HEK293 (cell line): ENCODE data around the gene IDI2.

ENCODE experiments used
- CTCF ChIA-PET: fragments of 350-600 bp; formaldehyde crosslinking; extraction: SDS; loops from one replicate; lab custom pipeline; 2021; ENCODE audit warnings: antibody characterized with exemption; lab: Yijun Ruan, JAX
- POLR2A ChIA-PET: fragments of 300-600 bp; formaldehyde crosslinking; extraction: SDS; loops from one replicate; lab custom pipeline; 2020; ENCODE audit warnings: antibody characterized with exemption, inconsistent platforms; lab: Yijun Ruan, JAX
- H3K27ac ChIP-seq: fragments of 200-500 bp; sonication (Bioruptor generic); 2 replicates; pipeline ENCODE4 v1.5.1; 2014; ENCODE audit warnings: low read depth, low read length, control low read depth, inconsistent platforms; ENCODE audit errors: extremely low read depth
- H3K36me3 ChIP-seq, 2 experiments: fragments of 200-500 bp in 1 of 2; sonication (Bioruptor generic) in 1 of 2; 1 replicate in 1 of 2; 2 replicates in 1 of 2; pipeline ENCODE4 v1.5.1; 2014 to 2017; ENCODE audit warnings: inconsistent platforms in 2 of 2, low read length in 2 of 2; ENCODE audit not compliant: control insufficient read depth in 2 of 2, insufficient read depth in 1 of 2
- H3K4me1 ChIP-seq: fragments of 200-500 bp; sonication (Bioruptor generic); 2 replicates; pipeline ENCODE4 v1.5.1; 2014; ENCODE audit warnings: mild to moderate bottlenecking, low read length, inconsistent platforms; ENCODE audit not compliant: control insufficient read depth, insufficient read depth
- H3K4me3 ChIP-seq: 2 replicates; pipeline ENCODE4 v1.5.1; 2011; ENCODE audit warnings: low read depth, mild to moderate bottlenecking, control low read depth, low read length, moderate library complexity
- H3K9me3 ChIP-seq: fragments of 200-500 bp; sonication (Bioruptor generic); 2 replicates; pipeline ENCODE4 v1.5.1; 2014; ENCODE audit warnings: low read depth, low read length, inconsistent platforms; ENCODE audit not compliant: control insufficient read depth, insufficient read depth
- AEBP2 ChIP-seq: fragments of 450-650 bp; formaldehyde crosslinking; IDR thresholded peaks from 2 replicates; pipeline ENCODE4 v1.5.1; 2016; ENCODE audit warnings: missing biosample characterization, missing genetic modification characterization, borderline replicate concordance
- BCL11A ChIP-seq: fragments of 450-650 bp; formaldehyde crosslinking; IDR thresholded peaks from 2 replicates; pipeline ENCODE4 v1.5.1; 2016; ENCODE audit warnings: low read depth, missing biosample characterization, missing genetic modification characterization
- EGR2 ChIP-seq: fragments of 450-650 bp; formaldehyde crosslinking; IDR thresholded peaks from 2 replicates; pipeline ENCODE4 v1.5.1; 2016; ENCODE audit warnings: low read depth, missing biosample characterization, missing genetic modification characterization
- ELK4 ChIP-seq: IDR thresholded peaks from 2 replicates; pipeline ENCODE4 v1.6.1; 2011; ENCODE audit warnings: mild to moderate bottlenecking, low read depth, low read length, borderline replicate concordance
- RBAK ChIP-seq: fragments of 450-650 bp; formaldehyde crosslinking; IDR thresholded peaks from 2 replicates; pipeline ENCODE4 v1.5.1; 2016; ENCODE audit warnings: missing biosample characterization, missing genetic modification characterization
- SETDB1 ChIP-seq: IDR thresholded peaks from one replicate; pipeline ENCODE4 v1.6.1; 2017; ENCODE audit warnings: mild to moderate bottlenecking, low read length, moderate library complexity, mixed read lengths; ENCODE audit not compliant: insufficient read length
- TRIM28 ChIP-seq: IDR thresholded peaks from 2 replicates; pipeline ENCODE4 v1.6.1; 2011; ENCODE audit warnings: low read length, control low read depth, borderline replicate concordance
- ZBTB44 ChIP-seq: fragments of 450-650 bp; IDR thresholded peaks from 2 replicates; pipeline ENCODE4 v1.5.1; 2018; ENCODE audit warnings: missing biosample characterization, mild to moderate bottlenecking, missing genetic modification characterization
- ZNF112 ChIP-seq: fragments of 450-650 bp; formaldehyde crosslinking; IDR thresholded peaks from 2 replicates; pipeline ENCODE4 v1.5.0; 2017; ENCODE audit warnings: missing biosample characterization, missing genetic modification characterization
- ZNF175 ChIP-seq: fragments of 450-650 bp; formaldehyde crosslinking; IDR thresholded peaks from 2 replicates; pipeline ENCODE4 v1.5.1; 2016; ENCODE audit warnings: missing biosample characterization, missing genetic modification characterization
- ZNF202 ChIP-seq: fragments of 450-650 bp; formaldehyde crosslinking; IDR thresholded peaks from 2 replicates; pipeline ENCODE4 v1.5.1; 2016; ENCODE audit warnings: missing biosample characterization, missing genetic modification characterization, borderline replicate concordance
- ZNF23 ChIP-seq: fragments of 450-650 bp; formaldehyde crosslinking; IDR thresholded peaks from 2 replicates; pipeline ENCODE4 v1.5.1; 2016; ENCODE audit warnings: missing biosample characterization, missing genetic modification characterization, borderline replicate concordance
- ZNF488 ChIP-seq: fragments of 450-650 bp; formaldehyde crosslinking; IDR thresholded peaks from 2 replicates; pipeline ENCODE4 v1.5.1; 2016; ENCODE audit warnings: missing biosample characterization, missing genetic modification characterization
- ZNF585B ChIP-seq: fragments of 450-650 bp; formaldehyde crosslinking; IDR thresholded peaks from 2 replicates; pipeline ENCODE4 v1.5.1; 2016; ENCODE audit warnings: missing biosample characterization, missing genetic modification characterization
- ZNF626 ChIP-seq: fragments of 450-650 bp; sonication (Bioruptor Pico); formaldehyde crosslinking; IDR thresholded peaks from 2 replicates; pipeline ENCODE4 v1.5.1; 2018; ENCODE audit warnings: missing biosample characterization, missing genetic modification characterization, inconsistent platforms
- ZNF664 ChIP-seq: fragments of 450-650 bp; formaldehyde crosslinking; IDR thresholded peaks from 2 replicates; pipeline ENCODE4 v1.5.1; 2016; ENCODE audit warnings: missing biosample characterization, missing genetic modification characterization
- ZNF776 ChIP-seq: fragments of 450-650 bp; formaldehyde crosslinking; IDR thresholded peaks from 2 replicates; pipeline ENCODE4 v1.5.0; 2017; ENCODE audit warnings: missing biosample characterization, missing genetic modification characterization, borderline replicate concordance
- ZNF830 ChIP-seq: fragments of 450-650 bp; IDR thresholded peaks from 2 replicates; pipeline ENCODE4 v1.5.0; 2018; ENCODE audit warnings: missing biosample characterization, missing genetic modification characterization, low read depth, mild to moderate bottlenecking, moderate library complexity
- TF ChIP-seq, protein P1 (sequence below): fragments of 450-650 bp; formaldehyde crosslinking; IDR thresholded peaks from 2 replicates; pipeline ENCODE4 v1.5.1; 2016; ENCODE audit warnings: missing biosample characterization, missing genetic modification characterization, low read depth
- TF ChIP-seq, protein P2 (sequence below): fragments of 450-650 bp; formaldehyde crosslinking; IDR thresholded peaks from 2 replicates; pipeline ENCODE4 v1.5.1; 2016; ENCODE audit warnings: missing biosample characterization, missing genetic modification characterization
- TF ChIP-seq, protein P3 (sequence below): fragments of 450-650 bp; formaldehyde crosslinking; IDR thresholded peaks from 2 replicates; pipeline ENCODE4 v1.5.1; 2016; ENCODE audit warnings: missing biosample characterization, missing genetic modification characterization, low read depth

Gene IDI2

GRCh38 chr10:980468-981093 is 45.1 kb downstream of the IDI2 start:
- Histone ChIP-seq H3K4me1 (no peaks in the 10 kb centered on the region), H3K36me3 (peaks cover 0 to 10% of the 10 kb centered on the region in 2 experiments; a peak in 1 of 3 replicates), H3K27ac (no peak overlapping the region), H3K4me3 (no peak overlapping the region), H3K9me3 (no peaks in the 10 kb centered on the region)
- CTCF ChIA-PET = no interaction called here
- TF ChIP-seq ZNF175 (no peak), ZBTB44 (no peak), ZNF202 (tag by site-specific recombination) (no peak), ELK4 (no peak), ZNF112 (tag by site-specific recombination) (no peak), TRIM28 (peak; percentile 97), ZNF626 (tag by site-specific recombination) (no peak), ZNF23 (tag by site-specific recombination) (no peak), BCL11A (no peak), SETDB1 (peak; percentile 94), ZNF585B (tag by site-specific recombination) (peak; percentile 100), ZNF664 (tag by site-specific recombination) (no peak), ZNF488 (no peak), ZNF830 (tag by site-specific recombination) (no peak), RBAK (tag by site-specific recombination) (no peak), AEBP2 (no peak), ZNF776 (tag by site-specific recombination) (no peak), EGR2 (tag by site-specific recombination) (no peak)
- TF ChIP-seq, protein P1, sequence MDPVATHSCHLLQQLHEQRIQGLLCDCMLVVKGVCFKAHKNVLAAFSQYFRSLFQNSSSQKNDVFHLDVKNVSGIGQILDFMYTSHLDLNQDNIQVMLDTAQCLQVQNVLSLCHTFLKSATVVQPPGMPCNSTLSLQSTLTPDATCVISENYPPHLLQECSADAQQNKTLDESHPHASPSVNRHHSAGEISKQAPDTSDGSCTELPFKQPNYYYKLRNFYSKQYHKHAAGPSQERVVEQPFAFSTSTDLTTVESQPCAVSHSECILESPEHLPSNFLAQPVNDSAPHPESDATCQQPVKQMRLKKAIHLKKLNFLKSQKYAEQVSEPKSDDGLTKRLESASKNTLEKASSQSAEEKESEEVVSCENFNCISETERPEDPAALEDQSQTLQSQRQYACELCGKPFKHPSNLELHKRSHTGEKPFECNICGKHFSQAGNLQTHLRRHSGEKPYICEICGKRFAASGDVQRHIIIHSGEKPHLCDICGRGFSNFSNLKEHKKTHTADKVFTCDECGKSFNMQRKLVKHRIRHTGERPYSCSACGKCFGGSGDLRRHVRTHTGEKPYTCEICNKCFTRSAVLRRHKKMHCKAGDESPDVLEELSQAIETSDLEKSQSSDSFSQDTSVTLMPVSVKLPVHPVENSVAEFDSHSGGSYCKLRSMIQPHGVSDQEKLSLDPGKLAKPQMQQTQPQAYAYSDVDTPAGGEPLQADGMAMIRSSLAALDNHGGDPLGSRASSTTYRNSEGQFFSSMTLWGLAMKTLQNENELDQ = no peak
- TF ChIP-seq, protein P2, sequence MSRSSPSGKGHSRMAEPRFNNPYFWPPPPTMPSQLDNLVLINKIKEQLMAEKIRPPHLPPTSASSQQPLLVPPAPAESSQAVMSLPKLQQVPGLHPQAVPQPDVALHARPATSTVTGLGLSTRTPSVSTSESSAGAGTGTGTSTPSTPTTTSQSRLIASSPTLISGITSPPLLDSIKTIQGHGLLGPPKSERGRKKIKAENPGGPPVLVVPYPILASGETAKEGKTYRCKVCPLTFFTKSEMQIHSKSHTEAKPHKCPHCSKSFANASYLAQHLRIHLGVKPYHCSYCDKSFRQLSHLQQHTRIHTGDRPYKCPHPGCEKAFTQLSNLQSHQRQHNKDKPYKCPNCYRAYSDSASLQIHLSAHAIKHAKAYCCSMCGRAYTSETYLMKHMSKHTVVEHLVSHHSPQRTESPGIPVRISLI (tag by site-specific recombination) = no peak
- TF ChIP-seq, protein P3, sequence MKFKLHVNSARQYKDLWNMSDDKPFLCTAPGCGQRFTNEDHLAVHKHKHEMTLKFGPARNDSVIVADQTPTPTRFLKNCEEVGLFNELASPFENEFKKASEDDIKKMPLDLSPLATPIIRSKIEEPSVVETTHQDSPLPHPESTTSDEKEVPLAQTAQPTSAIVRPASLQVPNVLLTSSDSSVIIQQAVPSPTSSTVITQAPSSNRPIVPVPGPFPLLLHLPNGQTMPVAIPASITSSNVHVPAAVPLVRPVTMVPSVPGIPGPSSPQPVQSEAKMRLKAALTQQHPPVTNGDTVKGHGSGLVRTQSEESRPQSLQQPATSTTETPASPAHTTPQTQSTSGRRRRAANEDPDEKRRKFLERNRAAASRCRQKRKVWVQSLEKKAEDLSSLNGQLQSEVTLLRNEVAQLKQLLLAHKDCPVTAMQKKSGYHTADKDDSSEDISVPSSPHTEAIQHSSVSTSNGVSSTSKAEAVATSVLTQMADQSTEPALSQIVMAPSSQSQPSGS = no peak
- POLR2A ChIA-PET = no interaction called here
